ENCODE data around the gene RUFY1. TPM values are rescaled to one million over a fixed set of nuclear protein-coding genes. Genes with fewer than 3 reads are reported as not detected.
A peak's percentile ranks its signal among the peaks of the same experiment; 100 is the strongest.

RUFY1 gene
- total RNA-seq, 1 donor from 2014 or later: 56.5 TPM

DNA sequence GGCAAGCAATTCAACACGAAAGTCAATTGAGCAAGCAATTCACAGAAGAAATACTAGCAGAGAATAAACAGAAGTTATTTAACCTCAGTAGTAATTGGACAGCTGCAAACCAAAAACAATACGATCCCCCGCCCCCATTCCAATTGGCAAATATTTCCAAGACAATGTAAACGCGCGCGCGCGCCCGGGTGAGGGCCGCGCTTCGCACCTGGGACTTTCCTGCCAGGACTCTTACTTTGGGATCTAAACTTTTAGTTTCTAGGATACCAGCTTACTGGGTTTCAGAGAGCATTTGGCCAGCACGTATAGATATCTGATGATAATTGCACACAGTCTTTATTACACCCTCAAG, 8.6 kb downstream of the RUFY1 start:
- Histone ChIP-seq H3K4me3 (ENCODE audit: low read depth, low read length) (peak overlapping the region; percentile 79), H3K36me3 (ENCODE audit: control insufficient read depth, insufficient read depth, low read length) (no peaks in the 10 kb centered on the region), H3K27me3 (ENCODE audit: control insufficient read depth, insufficient read depth, low read length) (no peaks in the 10 kb centered on the region)
- TF ChIP-seq CTCF (IDR thresholded peaks at IDR 0.05; ENCODE audit: insufficient read depth, low read length, poor library complexity, severe bottlenecking): no peak
- no peak for DNase-seq (ENCODE audit: low read depth)

DNA sequence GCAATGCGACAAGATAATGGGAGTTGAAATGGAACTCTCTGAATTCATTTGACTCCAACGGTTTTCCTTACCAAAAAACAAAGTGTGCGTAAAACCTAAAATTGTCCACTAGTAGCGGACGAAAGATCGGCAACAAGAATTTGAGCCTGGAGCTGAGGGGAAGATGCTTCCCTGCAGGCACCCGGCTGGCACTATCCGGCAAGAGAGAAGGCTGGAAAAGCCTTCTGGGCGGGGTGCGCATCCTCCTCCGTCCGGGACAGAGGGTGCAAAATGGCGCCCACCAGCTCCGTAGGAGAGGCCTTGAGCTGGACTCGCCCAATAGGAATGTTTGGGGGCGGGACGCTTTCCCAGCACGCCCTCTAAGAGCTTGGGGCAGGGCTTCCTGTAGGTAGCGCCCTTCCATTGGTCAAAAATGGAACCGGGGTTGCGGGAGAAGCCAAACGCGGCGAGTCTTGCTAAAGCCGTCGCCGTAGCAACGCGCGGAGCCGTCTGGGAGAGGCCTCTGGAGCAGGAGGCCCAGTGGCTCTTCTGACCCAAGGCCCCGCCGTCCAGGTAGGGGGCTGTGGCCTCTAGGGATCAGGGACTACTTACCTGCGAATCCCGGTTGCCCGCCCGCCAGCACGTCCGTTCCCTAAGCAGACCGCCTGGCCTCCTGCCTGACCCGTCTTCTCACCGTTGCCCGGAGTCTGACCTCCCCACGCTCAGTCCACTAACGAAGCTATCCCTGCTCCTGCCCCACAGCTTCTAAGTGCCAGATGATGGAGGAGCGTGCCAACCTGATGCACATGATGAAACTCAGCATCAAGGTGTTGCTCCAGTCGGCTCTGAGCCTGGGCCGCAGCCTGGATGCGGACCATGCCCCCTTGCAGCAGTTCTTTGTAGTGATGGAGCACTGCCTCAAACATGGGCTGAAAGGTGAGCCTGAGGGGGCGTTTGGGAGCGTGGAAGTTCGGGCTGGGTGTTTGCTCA, 9.2 kb downstream of the RUFY1 start:
- Histone ChIP-seq H3K36me3 (ENCODE audit: control insufficient read depth, insufficient read depth, low read length) (no peaks in the 10 kb centered on the region), H3K4me3 (ENCODE audit: low read depth, low read length) (peak overlapping the region; percentile 79), H3K27me3 (ENCODE audit: control insufficient read depth, insufficient read depth, low read length) (no peaks in the 10 kb centered on the region)
- no peak for TF ChIP-seq CTCF (IDR thresholded peaks at IDR 0.05; ENCODE audit: insufficient read depth, low read length, poor library complexity, severe bottlenecking)
- peak; percentile 98 for DNase-seq (ENCODE audit: low read depth)

- peaks cover 4% of the 10 kb centered on the region for H3K36me3 ChIP-seq (ENCODE audit: control insufficient read depth, insufficient read depth, low read length)
- H3K4me3 ChIP-seq (ENCODE audit: low read depth, low read length): no peak overlapping the region
- TF ChIP-seq CTCF (IDR thresholded peaks at IDR 0.05; ENCODE audit: insufficient read depth, low read length, poor library complexity, severe bottlenecking): no peak
- H3K27me3 ChIP-seq (ENCODE audit: control insufficient read depth, insufficient read depth, low read length): no peaks in the 10 kb centered on the region
- no peak for DNase-seq (ENCODE audit: low read depth)
Observed at GRCh38 chr5:179564526-179564925, 14.2 kb downstream of the RUFY1 start.

DNA sequence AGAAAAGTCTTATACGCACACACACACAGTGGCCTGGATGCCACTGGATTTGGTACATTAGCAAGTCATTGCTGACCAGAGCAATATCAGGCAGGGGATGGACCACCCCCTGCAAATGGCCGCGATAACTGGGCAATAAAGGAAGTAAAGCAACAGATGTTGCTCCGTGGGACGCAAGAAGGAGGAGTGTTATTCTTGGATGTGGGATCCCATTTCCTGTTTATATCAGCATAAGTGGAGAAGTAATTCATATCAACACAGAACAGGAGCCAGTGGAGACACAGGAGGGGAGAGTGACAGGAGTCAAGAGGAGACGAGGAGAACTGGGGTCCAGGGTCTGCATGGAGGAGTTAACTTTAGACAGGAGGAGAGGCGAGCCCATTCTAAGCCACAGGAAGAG, 18.4 kb downstream of the RUFY1 start:
- Histone ChIP-seq H3K27me3 (ENCODE audit: control insufficient read depth, insufficient read depth, low read length) (no peaks in the 10 kb centered on the region), H3K36me3 (ENCODE audit: control insufficient read depth, insufficient read depth, low read length) (peaks cover 5% of the 10 kb centered on the region), H3K4me3 (ENCODE audit: low read depth, low read length) (no peak overlapping the region)
- DNase-seq (ENCODE audit: low read depth): no peak
- no peak for TF ChIP-seq CTCF (IDR thresholded peaks at IDR 0.05; ENCODE audit: insufficient read depth, low read length, poor library complexity, severe bottlenecking)

- Histone ChIP-seq H3K27me3 (ENCODE audit: control insufficient read depth, insufficient read depth, low read length) (no peaks in the 10 kb centered on the region), H3K36me3 (ENCODE audit: control insufficient read depth, insufficient read depth, low read length) (peaks cover 5% of the 10 kb centered on the region), H3K4me3 (ENCODE audit: low read depth, low read length) (no peak overlapping the region)
- no peak for DNase-seq (ENCODE audit: low read depth)
- no peak for TF ChIP-seq CTCF (IDR thresholded peaks at IDR 0.05; ENCODE audit: insufficient read depth, low read length, poor library complexity, severe bottlenecking)
Observed at GRCh38 chr5:179572386-179572785, 22.0 kb downstream of the RUFY1 start.
